ENCODE data around the gene AVPI1.

DNA sequence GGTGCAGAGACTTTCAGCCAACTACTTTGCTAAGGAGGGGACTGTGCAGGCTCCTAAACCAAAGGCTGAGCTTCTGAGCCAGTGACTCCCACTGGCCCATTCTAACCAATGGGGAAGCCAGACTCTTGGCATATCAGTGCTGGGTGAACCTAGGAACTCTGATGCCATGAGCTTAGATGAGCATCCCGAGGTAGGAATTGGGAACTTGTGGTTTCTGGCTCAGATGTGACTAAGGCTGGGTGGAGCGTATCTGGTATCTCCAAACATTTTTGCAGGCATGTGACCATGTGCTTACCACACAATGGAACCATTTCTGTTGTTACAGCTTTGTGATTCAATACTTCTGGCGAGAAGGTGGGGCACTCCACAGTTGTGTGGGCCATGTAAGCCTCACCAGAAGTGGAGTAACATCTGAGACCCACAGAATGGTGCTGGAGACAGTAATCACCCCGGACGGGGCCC lies 2.5 kb upstream of the AVPI1 start:
- TF ChIP-seq, protein P1, sequence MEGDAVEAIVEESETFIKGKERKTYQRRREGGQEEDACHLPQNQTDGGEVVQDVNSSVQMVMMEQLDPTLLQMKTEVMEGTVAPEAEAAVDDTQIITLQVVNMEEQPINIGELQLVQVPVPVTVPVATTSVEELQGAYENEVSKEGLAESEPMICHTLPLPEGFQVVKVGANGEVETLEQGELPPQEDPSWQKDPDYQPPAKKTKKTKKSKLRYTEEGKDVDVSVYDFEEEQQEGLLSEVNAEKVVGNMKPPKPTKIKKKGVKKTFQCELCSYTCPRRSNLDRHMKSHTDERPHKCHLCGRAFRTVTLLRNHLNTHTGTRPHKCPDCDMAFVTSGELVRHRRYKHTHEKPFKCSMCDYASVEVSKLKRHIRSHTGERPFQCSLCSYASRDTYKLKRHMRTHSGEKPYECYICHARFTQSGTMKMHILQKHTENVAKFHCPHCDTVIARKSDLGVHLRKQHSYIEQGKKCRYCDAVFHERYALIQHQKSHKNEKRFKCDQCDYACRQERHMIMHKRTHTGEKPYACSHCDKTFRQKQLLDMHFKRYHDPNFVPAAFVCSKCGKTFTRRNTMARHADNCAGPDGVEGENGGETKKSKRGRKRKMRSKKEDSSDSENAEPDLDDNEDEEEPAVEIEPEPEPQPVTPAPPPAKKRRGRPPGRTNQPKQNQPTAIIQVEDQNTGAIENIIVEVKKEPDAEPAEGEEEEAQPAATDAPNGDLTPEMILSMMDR (IDR thresholded peaks at IDR 0.05; ENCODE audit: extremely low read depth in 1 of 2, insufficient read depth in 1 of 2, low read depth in 1 of 2, low read length in 2 of 2), result no peak
- TF ChIP-seq POLR2A (IDR thresholded peaks at IDR 0.05; ENCODE audit: low read depth, low read length) (no peak), POLR2AphosphoS5 (IDR thresholded peaks at IDR 0.05; ENCODE audit: insufficient read depth, low read depth, low read length) (no peak), EZH2 (IDR thresholded peaks at IDR 0.05; ENCODE audit: borderline replicate concordance, low read depth, low read length, severe bottlenecking) (no peak), MYC (IDR thresholded peaks at IDR 0.05; ENCODE audit: low read depth, low read length) (no peak), JUN (IDR thresholded peaks at IDR 0.05; ENCODE audit: borderline replicate concordance, insufficient read depth, insufficient read length, low read depth) (no peak)
- TF ChIP-seq, protein P2, sequence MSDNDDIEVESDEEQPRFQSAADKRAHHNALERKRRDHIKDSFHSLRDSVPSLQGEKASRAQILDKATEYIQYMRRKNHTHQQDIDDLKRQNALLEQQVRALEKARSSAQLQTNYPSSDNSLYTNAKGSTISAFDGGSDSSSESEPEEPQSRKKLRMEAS (IDR thresholded peaks at IDR 0.05; ENCODE audit: insufficient read depth, insufficient read length), result no peak

Measured in endothelial cell of umbilical vein (primary cell).